Hepatic stellate cell (primary cell): ENCODE data around the gene RAB4A.

Experiments
- DNase-seq: peaks from one replicate; pipeline ENCODE4 v3.0.0; 2011; ENCODE audit warnings: low spot score

Gene RAB4A

DNA sequence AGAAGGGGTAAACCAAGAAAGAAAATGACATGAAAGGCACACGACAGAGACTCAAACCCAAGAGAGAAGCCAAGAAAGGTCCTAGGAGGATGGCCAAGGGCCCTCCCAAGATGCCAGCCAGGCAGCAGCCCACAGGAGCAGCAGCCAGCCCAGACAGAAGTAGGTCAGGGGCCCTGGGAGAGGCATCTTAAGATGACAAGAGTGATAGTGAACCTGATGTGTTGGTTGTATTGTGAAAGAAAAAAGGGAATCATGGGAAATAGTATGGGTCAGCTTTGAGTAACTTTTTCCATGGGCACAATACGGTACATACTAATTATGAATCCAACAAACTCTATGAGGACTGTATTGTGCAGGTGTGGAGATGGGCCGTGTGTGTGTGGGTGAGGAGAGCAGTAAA lies 68.6 kb downstream of the RAB4A start:
- DNase-seq = no peak

DNA sequence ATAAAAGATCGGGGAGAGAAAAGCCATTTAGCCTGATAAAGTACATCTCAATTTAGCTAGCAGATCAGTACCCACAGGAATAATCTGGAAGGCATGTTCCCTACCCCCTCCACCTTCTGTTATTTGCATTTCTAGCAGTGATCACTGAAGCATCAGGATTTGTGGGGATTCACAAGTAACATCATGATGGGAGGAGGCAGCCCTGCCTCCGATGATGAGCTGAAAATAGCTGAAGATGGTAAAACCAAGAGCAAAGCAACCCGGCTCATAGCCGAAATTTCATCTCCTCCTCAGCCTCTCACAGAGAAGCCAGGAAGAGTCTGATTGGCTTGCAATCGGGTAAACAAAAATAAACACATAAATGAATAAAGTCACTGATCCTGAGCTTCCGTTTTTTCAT lies 69.6 kb downstream of the RAB4A start:
- DNase-seq = no peak

DNA sequence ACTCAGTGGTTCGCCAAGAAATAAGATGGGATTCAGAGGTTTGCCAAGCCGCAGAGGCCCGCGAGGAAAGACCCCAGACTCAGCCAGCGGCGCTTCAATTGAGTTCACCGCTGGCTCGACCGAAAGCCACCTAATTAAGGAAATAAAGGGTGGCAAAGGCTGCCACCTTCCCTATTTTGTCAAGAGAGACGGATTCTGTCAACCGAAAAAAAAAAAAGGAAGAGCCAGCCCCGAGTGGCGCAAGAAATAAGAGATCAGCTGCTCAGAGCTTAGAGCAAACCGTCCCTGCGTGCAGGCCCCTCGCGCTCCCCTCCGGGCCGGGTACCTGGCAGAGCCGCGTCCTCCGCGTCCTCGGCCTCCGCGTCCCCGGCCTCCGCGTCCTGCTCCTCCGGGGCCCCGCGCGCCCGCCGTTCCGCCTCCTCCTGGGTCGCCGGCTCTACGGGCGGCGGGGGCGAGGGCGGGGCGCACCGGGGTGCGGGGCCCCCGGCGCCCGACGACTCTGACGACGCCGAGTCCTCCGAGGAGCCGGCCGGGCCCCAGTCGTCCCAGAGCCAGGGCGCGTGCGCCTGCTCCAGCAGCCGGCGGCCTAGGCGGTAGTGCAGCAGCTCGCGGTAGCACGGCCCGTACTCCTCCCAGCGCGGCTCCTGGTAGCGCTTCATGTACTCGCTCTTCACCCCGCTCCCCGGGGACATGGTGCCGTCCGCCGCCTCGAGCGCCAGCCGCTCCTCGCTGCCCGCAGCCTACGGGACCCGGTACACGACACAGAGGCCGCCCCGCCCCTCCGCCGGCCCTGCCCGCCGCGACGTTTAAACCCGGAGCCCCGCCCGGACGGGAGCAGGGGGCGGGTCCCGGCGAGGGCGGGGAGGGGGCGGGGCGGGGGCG lies 71.1 kb downstream of the RAB4A start:
- peak; percentile 79 for DNase-seq

DNA sequence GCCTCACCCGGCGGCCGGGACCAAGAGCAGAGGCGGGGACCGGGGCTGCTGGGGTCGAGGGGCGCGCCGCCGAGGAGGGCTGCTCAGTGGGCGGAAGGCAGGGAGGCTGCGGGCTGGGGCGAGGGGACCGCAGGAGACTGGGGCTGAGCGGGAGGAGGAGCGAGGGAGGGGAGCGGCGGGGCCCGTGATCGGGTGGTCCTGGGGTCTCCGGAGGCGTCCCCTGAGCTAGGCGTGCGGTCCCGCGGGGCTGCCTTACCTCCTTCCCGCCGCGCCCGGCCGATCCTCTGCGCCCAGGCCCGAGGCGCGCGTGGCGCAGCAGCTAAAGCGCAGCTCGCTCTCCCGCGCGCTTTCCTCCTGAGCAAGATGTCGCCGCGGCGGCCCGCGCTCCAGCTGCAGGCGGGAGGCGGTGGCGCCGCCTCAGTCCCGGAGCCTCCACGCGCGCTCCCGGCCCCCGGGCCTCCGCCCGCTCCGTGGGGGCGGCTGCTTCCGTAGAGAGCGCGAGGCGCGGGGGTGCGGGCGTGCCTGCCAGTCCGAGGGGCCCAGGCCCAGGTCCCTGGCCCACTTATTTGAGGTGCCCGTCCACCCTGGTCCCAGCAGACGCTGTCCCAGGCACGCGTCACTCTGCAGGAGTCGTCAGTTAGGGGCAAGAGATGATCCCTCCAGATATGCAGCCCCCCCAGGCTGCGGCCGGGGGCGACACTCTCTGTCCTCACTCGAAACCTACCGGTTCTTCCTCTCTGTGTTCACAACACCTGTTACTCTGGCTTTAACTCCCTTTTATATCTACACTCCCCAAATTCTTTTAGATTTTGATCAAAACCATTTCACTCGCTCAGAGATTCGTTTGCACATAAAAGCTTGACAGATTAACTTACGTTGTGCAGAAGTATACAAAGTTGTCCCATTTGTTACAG lies 72.0 kb downstream of the RAB4A start, which contains the start of gene CCSAP:
TSS of gene CCSAP (minus strand) at position 392 of the 914 bp plus-strand sequence. CDS start 582 bp downstream, outside the sequence.
- peak; percentile 44 for DNase-seq

DNA sequence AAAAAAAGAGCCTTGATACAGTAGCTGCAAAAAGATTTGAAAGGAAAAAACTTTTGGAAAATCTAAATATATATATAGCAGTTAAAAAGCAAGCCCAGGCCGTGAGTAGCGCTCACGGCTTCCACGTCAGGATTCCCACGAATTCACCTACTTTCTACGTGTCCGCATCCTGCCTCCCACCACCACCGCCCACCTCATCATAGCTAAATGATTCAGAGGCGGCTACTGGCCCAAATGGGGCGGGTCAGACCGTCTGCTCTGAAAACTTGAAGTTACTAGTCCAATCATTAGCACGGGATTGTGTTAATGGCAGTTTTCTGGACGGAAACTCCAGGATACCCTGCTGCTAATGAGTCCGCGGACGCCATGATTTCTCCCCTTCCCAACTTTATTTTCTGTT lies 73.2 kb downstream of the RAB4A start:
- DNase-seq = no peak

DNA sequence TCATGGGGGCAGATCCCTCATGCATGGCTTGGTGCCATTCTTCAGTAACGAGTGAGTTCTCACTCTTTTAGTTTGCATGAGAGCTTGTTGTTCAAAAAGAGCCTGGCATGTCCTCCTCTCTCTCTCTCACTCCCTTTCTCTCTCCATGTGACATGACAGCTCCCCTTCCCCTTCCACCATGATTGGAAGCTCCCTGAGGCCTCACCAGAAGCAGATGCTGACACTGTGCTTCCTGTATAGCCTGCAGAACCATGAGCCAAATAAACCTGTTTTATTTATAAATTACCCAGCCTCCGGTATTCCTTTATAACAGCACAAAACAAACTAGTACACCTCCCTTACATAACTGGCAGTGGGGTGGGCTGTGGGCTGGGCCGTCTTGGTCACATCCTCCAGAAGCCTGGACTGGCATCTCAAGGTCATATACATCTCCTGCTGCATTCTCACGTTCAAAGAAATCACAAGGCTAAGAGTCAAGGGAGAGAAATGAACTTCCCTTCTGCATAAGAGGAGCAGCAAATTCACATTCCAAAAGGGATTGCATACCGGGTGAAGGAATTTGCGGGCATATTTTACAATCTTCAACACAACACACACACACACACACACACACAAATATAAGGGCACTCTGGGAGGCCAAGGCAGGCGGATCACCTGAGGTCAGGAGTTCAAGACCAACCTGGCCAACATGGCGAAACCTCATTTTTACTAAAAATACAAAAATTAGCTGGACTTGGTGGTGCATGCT lies 74.2 kb downstream of the RAB4A start:
- DNase-seq = peak; percentile 17

DNA sequence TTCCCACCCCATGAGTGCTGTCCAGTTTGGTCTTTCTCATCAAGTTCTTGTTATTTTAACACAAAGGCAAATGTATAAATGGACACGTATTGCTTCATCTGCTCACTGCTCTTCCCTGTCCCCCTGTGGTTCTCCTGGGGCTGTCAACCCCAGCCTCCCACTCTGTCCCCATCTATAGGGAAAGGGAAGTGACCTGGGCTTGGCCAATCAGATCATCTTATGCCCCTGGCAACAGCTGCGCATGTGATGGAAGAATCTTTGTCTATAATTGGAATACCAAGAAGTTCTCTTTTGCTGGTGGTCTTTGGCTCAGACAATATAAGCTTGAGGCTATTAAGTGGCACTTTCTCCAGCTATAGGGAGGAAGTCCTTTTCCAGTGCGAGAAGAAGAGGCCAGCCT lies 76.6 kb downstream of the RAB4A start:
- no peak for DNase-seq

DNA sequence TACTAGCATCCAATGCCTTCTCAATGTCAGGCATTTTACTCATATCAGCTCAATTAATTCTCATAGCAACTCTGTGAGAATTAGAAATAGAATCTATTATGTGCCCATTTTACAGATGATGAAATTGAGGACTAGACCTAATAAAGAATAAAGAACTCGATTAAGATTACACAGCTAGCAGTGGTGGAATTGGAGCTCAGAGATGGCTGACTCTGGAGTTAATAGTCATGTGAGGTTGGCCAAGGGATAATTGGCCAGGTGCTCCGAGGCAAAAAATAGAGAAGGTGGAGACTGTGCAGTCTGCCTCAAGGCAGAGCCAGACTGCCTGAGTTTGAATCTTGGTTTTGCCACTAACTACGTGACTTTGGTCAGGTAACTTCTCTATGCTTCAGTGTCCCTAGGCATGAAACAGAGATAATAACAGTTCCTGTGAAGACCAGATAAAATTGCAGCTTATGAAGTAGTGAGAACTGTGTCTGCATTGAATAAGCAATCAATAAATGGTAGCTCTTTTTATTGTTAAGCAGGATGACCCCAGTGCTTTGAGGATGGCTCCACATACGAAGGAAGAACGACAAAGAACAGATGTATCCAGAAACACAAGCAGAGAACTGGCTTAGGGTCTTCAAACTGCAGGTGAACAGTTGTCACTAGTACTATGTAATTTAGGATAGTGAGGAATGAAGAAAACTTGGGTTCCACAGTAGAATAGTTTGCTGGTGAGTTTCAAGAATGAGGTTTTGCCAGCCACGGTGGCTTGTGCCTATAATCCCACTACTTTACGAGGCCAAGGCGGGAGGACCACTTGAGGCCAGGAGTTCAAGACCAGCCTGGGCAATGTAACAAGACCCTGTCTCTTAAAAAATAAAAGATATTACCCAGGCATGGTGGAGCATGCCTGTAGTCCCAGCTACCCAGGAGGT lies 78.8 kb downstream of the RAB4A start:
- DNase-seq = no peak

DNA sequence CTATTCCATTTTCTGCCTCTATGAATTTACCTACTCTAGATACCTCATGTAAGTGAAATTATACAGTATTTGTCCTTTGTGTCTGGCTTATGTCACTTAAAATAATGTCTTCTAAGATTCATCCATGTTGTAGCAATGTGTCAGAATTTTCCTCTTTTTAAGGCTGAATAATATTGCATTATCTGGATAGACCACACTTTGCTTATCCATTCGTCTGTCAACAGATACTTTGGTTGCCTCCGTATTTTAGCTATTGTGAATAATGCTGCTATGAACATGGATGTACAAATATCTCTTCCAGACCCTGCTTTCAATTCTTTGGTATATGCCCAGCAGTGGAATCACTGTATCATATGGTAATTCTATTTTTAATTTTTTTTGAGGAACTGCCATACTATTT lies 82.1 kb downstream of the RAB4A start:
- DNase-seq = no peak

DNA sequence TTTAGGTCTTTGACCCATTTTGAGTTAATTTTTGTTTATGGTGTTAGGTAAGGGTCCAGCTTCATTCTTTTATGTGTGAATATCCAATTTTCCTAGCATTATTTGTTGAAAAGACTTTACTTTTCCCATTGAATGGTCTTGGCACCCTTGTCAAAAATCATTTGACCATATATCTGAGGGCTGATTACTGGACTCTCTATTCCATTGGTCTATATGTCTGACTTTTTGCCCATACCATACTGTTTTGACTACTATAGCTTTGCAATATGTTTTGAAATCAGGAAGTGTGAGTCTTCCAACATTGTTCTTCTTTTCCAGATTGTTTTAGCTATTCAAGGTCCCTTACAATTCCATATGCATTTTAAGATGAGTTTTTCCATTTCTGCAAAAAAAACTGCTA lies 83.3 kb downstream of the RAB4A start:
- no peak for DNase-seq
